ENCODE data around the gene NFATC2.
"Not testable (repeated sequence)": the region's sequence is repeated elsewhere in the genome, so short reads cannot be mapped to it uniquely, and the experiment has no call there.

Gene NFATC2

GRCh38 chr20:51469046-51469445, 73.5 kb downstream of the NFATC2 start:
- DNase-seq = peak in 1 of 2 experiments; percentile 28

- DNase-seq = no peak
These were observed 73.9 kb downstream of the NFATC2 start for GRCh38 chr20:51468636-51469035.

- DNase-seq = peak in 1 of 2 experiments; percentile 29
These were observed 74.4 kb downstream of the NFATC2 start for GRCh38 chr20:51467956-51468626.

GRCh38 chr20:51463998-51464397, 78.5 kb downstream of the NFATC2 start:
- no peak for DNase-seq

- no peak for DNase-seq
These were observed 79.0 kb downstream of the NFATC2 start for GRCh38 chr20:51463560-51463959.

DNA sequence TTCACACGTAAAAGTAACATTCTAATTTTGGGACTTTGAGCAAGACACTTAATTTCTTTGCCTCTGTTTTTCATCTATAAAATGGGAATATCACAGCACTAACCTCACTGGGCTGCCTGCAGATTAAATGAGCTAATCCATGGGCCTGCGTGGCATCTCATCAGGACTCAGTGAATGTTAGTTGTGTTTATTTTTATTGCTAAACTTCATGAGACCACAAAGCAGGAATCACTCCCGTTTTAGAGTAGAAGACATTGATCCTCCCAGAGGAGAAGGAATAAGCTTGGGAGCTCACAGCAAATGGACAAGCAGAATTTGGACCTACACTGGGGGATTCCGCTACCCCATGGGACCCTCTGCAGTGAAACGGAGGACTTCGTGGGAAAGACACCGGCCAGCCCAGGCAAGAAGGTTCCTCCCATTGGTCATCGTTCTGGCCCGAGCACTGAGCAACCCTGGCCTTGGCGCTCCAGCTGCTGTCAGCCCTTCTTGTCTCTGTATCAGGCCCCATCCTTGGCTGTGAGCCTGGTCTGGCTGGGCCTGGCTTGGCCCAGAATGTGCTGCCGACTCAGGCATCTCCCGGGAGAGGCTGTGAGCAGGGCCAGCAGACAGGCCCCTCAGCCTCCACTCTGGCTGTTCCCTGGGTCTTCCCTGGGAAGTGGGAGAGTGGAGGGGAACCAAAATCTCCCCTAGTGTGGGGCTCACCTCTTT, 79.8 kb downstream of the NFATC2 start:
- DNase-seq = no peak

DNA sequence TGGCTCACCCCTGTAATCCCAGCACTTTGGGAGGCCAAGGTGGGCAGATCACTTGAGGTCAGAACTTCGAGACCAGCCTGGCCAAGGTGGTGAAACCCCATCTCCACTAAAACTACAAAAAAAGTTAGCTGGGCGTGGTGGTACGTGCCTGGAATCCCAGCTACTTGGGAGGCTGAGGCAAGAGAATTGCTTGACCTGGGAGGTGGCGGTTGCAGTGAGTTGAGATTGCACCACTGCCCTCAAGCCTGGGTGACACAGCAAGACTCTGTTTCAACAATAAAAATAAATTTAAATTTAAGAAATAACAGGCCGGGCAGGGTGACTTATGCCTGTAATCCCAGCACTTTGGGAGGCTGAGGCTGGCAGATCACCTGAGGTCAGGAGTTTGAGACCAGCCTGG, 80.7 kb downstream of the NFATC2 start:
- not testable (repeated sequence) for DNase-seq

- DNase-seq = no peak
These were observed 81.2 kb downstream of the NFATC2 start for GRCh38 chr20:51461306-51461705.

DNA sequence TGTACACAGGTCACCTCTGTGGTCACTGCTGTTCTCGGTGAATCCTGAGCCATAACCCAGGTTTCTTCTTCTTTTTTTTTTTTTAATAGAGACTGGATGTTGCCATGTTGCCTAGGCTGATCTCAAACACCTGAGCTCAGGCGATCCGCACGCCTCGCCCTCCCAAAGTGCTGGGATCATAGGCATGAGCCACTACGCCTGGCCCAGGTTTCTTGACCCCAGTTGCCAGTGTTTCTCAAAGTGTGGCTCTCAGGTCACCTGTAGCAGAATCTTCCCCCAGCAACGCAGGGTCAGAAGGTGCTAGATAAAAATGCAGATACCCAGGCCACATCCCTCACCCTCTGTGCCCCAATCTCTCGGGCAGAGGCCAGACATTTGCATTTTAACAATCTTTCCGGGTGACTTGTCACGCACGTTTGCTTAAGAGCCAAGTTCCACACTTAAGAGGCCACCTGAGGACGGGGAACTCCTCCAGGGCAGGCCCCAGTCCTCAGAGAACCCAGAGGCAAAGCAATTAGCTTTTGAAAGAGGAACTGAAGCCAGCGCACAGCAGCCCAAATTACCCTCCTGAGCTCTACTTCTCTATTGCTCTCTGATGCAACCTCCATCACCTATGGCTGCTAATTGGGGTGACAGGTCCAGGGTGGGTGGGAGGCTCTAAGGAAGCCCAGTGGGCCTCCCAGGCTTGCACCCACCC, 81.8 kb downstream of the NFATC2 start:
- peak in 1 of 2 experiments; percentile 20 for DNase-seq

GRCh38 chr20:51460163-51460562, 82.4 kb downstream of the NFATC2 start:
- DNase-seq = no peak

- no peak for DNase-seq
These were observed 83.6 kb downstream of the NFATC2 start for GRCh38 chr20:51458751-51459439.

GRCh38 chr20:51457533-51457932, 85.0 kb downstream of the NFATC2 start:
- no peak for DNase-seq

- DNase-seq = no peak
These were observed 85.7 kb downstream of the NFATC2 start for GRCh38 chr20:51456511-51457509.

DNA sequence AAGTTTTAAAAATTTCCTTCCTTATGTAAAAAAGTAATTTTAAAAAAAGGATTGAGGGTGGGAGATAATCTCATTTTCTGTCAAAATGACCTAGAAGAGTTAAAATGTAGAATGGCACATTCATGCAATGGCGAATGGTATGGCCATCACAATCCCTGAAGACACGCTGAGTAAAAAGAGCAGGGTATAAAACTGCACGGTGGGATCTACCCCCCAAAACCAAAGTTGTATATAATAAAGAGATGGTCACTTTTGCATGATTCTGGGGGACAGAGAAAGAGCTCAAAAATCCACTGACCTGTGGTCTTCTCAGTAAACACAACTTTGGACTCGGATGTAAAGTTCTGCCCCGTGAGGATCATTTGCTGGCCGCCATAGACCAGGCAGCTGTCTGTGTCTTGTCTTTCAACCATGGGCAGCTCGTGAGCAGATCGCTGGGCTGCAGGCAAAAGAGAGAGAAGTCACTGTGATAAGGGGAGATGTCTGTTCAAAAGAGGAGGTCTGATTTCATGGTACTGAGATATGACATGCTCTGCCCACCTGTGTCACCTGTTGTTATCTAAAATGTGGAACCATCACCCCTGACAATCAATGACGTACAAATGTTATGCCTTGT, 88.2 kb downstream of the NFATC2 start:
- no peak for DNase-seq

DNA sequence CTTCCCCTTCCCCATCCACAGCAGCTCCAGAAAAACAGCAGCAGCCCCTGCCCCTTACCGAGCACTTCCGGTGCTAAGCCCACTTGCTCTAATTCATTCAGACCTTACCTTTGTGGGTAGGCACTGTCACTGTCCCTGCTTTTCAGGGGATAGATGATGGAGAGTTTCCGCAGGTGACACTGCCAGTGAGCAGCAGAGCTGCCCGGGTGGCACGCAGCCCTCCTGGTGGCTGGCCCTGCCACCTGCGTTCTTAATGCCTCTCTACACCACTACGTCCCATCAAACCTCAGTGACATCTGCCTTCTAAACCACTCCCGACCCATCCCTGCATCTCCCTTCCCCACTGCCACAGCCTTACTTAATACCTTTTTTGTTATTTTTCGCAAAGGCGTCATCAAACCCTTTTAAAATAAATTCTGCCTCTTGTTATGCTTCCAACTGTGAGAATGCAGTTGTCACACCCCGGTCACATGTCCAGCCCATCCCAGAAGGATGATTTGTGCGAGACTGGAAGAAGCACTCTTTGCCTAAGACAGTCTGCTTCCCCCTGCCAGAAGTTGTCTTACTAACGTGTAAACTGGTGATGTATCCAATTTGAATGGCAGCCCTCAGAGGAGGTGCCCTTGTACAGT, 89.7 kb downstream of the NFATC2 start:
- DNase-seq = no peak

GRCh38 chr20:51452091-51452613, 90.4 kb downstream of the NFATC2 start:
- DNase-seq = no peak

DNA sequence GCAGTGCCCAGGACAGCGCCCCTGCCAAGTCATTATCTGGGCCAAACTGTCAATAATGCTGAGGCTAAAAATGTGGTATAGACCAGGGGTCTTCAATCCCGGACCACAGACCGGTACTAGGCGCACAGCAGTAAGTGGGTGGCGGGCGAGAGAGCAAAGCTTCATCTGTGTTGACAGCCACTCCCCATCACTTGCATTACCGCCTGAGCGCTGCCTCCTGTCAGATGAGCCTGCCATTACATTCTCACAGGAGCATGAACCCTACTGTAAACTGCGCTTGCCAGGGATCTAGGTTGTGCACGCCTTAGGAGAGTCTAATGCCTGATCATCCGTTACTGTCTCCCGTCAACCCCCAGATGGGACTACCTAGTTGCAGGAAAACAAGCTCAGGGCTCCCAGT, 91.0 kb downstream of the NFATC2 start:
- no peak for DNase-seq

DNA sequence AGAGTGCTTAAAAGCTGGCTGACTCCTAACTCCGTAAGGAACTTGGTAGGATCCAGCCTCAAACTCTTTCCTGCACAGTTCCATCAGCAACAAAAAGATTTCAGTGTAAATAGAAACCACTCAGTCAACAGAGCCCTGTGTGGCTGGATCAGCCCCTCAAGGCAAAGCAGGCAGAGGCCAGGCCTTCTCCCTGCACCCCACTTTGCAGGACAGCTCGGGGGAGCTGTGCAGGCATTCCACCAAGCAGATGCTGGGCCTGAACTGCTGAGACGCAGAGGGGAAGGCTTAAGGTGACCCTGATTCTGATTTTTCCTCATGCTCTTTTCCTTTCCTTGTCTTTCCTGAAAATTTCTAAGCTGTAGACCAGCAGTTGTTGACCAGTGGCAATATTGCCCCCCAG, 91.5 kb downstream of the NFATC2 start:
- no peak for DNase-seq

DNA sequence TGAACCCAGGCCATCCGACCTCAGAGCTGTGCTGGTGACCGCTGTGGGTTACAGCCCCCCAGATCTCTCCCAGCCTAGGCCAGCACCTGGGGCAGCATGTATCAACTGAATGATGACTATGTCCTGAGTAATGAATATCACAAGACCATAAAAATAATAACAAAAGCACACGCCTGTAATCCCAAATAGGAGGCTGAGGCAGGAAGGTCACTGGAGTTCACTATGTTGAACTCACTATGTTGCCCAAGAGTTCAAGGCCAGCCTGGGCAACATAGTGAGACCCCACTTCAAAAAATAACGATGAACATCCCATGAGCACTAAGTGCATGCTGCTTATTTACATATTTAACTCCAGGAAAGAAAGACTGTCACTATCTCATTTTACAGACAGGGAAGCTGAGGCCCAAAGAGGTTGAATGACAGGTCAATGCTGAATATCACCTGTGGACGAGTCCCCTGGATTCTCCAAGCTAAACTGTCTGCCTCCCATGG, 92.3 kb downstream of the NFATC2 start:
- no peak for DNase-seq

DNA sequence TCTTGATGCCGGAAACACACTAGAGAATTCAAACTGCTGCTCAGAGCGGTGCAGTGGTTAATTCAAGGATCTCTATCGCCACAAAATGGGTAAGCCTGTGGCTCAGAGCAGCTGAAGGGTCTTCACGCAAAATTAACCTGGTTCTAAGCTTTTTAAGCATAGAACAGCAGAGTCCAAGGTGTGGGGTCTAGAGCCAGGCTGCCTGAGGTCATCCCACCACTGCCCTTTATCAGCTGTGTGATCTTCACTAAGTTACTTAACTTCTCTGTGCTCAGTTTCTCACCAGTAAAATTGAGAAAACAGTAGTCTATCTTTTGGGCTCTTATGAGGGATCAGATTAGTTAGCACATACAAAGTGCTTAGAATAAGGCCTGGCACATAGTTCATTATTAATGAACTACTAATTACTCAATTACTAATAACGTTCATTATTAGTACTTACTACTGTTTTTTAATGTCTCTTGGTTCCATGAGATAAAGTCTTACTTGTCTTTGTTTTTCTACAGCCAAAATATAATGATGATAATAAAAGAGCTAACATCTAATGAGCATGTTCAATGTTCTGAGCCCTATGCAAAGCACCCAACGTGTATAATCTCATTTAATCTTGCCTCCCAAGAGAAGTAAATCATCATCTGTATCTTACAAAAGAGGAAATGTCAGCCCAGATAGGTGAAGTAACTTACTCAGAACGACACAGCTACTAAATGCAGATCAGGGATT, 92.9 kb downstream of the NFATC2 start:
- no peak for DNase-seq

All from NCI-H526 (cell line).